ENCODE data around the gene ATRNL1.

Gene ATRNL1

GRCh38 chr10:115093286-115093775 lies at the start of gene ATRNL1:
Gene ATRNL1 (plus strand): TSS chr10:115093365. CDS start chr10:115093751, 386 bp downstream.
- DNase-seq, result no peak
- CTCF ChIA-PET, result no interaction called here
- H3K9me3 Mint-ChIP-seq, result no peaks in the 10 kb centered on the region
- peaks cover 17% of the 10 kb centered on the region for H3K4me1 Mint-ChIP-seq
- H3K27me3 Mint-ChIP-seq, result peaks cover 62% of the 10 kb centered on the region
- peaks cover 2% of the 10 kb centered on the region for H3K36me3 Mint-ChIP-seq
- no peak within 1 kb of the TSS for H3K27ac Mint-ChIP-seq
- peak within 1 kb of the TSS; percentile 74 for H3K4me3 Mint-ChIP-seq

- CTCF ChIA-PET, result no interaction called here
- Mint-ChIP-seq H3K9me3 (no peaks in the 10 kb centered on the region), H3K27ac (no peak overlapping the region), H3K36me3 (no peaks in the 10 kb centered on the region), H3K27me3 (peaks cover 3% of the 10 kb centered on the region), H3K4me1 (no peaks in the 10 kb centered on the region), H3K4me3 (no peak overlapping the region)
- no peak for DNase-seq
Measured at GRCh38 chr10:115043719-115044118, 49.4 kb upstream of the ATRNL1 start.

GRCh38 chr10:115044891-115045290 lies 48.3 kb upstream of the ATRNL1 start:
- no peaks in the 10 kb centered on the region for H3K4me1 Mint-ChIP-seq
- H3K27me3 Mint-ChIP-seq, result peaks cover 3% of the 10 kb centered on the region
- DNase-seq, result no peak
- H3K4me3 Mint-ChIP-seq, result no peak overlapping the region
- H3K27ac Mint-ChIP-seq, result no peak overlapping the region
- H3K36me3 Mint-ChIP-seq, result no peaks in the 10 kb centered on the region
- CTCF ChIA-PET, result no interaction called here
- no peaks in the 10 kb centered on the region for H3K9me3 Mint-ChIP-seq

GRCh38 chr10:115045499-115045898 lies 47.7 kb upstream of the ATRNL1 start:
- Mint-ChIP-seq H3K9me3 (no peaks in the 10 kb centered on the region), H3K36me3 (no peaks in the 10 kb centered on the region), H3K27ac (no peak overlapping the region), H3K27me3 (peaks cover 3% of the 10 kb centered on the region), H3K4me3 (no peak overlapping the region), H3K4me1 (no peaks in the 10 kb centered on the region)
- DNase-seq, result no peak
- CTCF ChIA-PET, result no interaction called here

- no peak overlapping the region for H3K27ac Mint-ChIP-seq
- H3K4me1 Mint-ChIP-seq, result no peaks in the 10 kb centered on the region
- H3K9me3 Mint-ChIP-seq, result no peaks in the 10 kb centered on the region
- CTCF ChIA-PET, result no interaction called here
- H3K36me3 Mint-ChIP-seq, result no peaks in the 10 kb centered on the region
- no peak for DNase-seq
- H3K27me3 Mint-ChIP-seq, result peaks cover 3% of the 10 kb centered on the region
- H3K4me3 Mint-ChIP-seq, result no peak overlapping the region
Measured at GRCh38 chr10:115046686-115047236, 46.4 kb upstream of the ATRNL1 start.

GRCh38 chr10:115047705-115048104 lies 45.5 kb upstream of the ATRNL1 start:
- Mint-ChIP-seq H3K27me3 (peaks cover 3% of the 10 kb centered on the region), H3K36me3 (no peaks in the 10 kb centered on the region), H3K4me1 (no peaks in the 10 kb centered on the region), H3K27ac (no peak overlapping the region), H3K4me3 (no peak overlapping the region), H3K9me3 (no peaks in the 10 kb centered on the region)
- CTCF ChIA-PET, result no interaction called here
- no peak for DNase-seq

GRCh38 chr10:115049318-115049717 lies 43.8 kb upstream of the ATRNL1 start:
- DNase-seq, result no peak
- no peak overlapping the region for H3K27ac Mint-ChIP-seq
- H3K9me3 Mint-ChIP-seq, result no peaks in the 10 kb centered on the region
- no peaks in the 10 kb centered on the region for H3K27me3 Mint-ChIP-seq
- CTCF ChIA-PET, result interaction anchor here (0.8 kb wide), 1 partner anchor 173 kb away, joined by 3 read pairs; no protein-coding TSS in a partner anchor
- H3K4me3 Mint-ChIP-seq, result no peak overlapping the region
- no peaks in the 10 kb centered on the region for H3K4me1 Mint-ChIP-seq
- no peaks in the 10 kb centered on the region for H3K36me3 Mint-ChIP-seq

GRCh38 chr10:115049960-115050359 lies 43.2 kb upstream of the ATRNL1 start:
- H3K9me3 Mint-ChIP-seq, result no peaks in the 10 kb centered on the region
- H3K36me3 Mint-ChIP-seq, result no peaks in the 10 kb centered on the region
- H3K27ac Mint-ChIP-seq, result no peak overlapping the region
- H3K4me1 Mint-ChIP-seq, result no peaks in the 10 kb centered on the region
- CTCF ChIA-PET, result interaction anchor here (0.8 kb wide), 1 partner anchor 173 kb away, joined by 3 read pairs; no protein-coding TSS in a partner anchor
- DNase-seq, result no peak
- no peak overlapping the region for H3K4me3 Mint-ChIP-seq
- H3K27me3 Mint-ChIP-seq, result no peaks in the 10 kb centered on the region

GRCh38 chr10:115050375-115051010 lies 42.7 kb upstream of the ATRNL1 start:
- DNase-seq, result no peak
- H3K36me3 Mint-ChIP-seq, result no peaks in the 10 kb centered on the region
- H3K4me3 Mint-ChIP-seq, result no peak overlapping the region
- no peaks in the 10 kb centered on the region for H3K27me3 Mint-ChIP-seq
- no peak overlapping the region for H3K27ac Mint-ChIP-seq
- CTCF ChIA-PET, result no interaction called here
- H3K9me3 Mint-ChIP-seq, result no peaks in the 10 kb centered on the region
- H3K4me1 Mint-ChIP-seq, result no peaks in the 10 kb centered on the region

GRCh38 chr10:115051216-115051615 lies 41.9 kb upstream of the ATRNL1 start:
- no peak overlapping the region for H3K4me3 Mint-ChIP-seq
- H3K36me3 Mint-ChIP-seq, result no peaks in the 10 kb centered on the region
- no peaks in the 10 kb centered on the region for H3K4me1 Mint-ChIP-seq
- no peaks in the 10 kb centered on the region for H3K27me3 Mint-ChIP-seq
- no peaks in the 10 kb centered on the region for H3K9me3 Mint-ChIP-seq
- CTCF ChIA-PET, result no interaction called here
- no peak overlapping the region for H3K27ac Mint-ChIP-seq
- no peak for DNase-seq

- Mint-ChIP-seq H3K4me3 (no peak overlapping the region), H3K9me3 (no peaks in the 10 kb centered on the region), H3K36me3 (no peaks in the 10 kb centered on the region), H3K4me1 (no peaks in the 10 kb centered on the region), H3K27ac (no peak overlapping the region), H3K27me3 (no peaks in the 10 kb centered on the region)
- no peak for DNase-seq
- CTCF ChIA-PET, result no interaction called here
Measured at GRCh38 chr10:115052226-115052625, 40.9 kb upstream of the ATRNL1 start.

- Mint-ChIP-seq H3K4me3 (no peak overlapping the region), H3K9me3 (no peaks in the 10 kb centered on the region), H3K27me3 (no peaks in the 10 kb centered on the region), H3K27ac (no peak overlapping the region), H3K4me1 (no peaks in the 10 kb centered on the region), H3K36me3 (no peaks in the 10 kb centered on the region)
- no peak for DNase-seq
- CTCF ChIA-PET, result no interaction called here
Measured at GRCh38 chr10:115052728-115053127, 40.4 kb upstream of the ATRNL1 start.

- Mint-ChIP-seq H3K27ac (no peak overlapping the region), H3K9me3 (no peaks in the 10 kb centered on the region), H3K36me3 (no peaks in the 10 kb centered on the region), H3K4me3 (no peak overlapping the region), H3K27me3 (peaks cover 3% of the 10 kb centered on the region), H3K4me1 (no peaks in the 10 kb centered on the region)
- CTCF ChIA-PET, result no interaction called here
- DNase-seq, result no peak
Measured at GRCh38 chr10:115056186-115056585, 37.0 kb upstream of the ATRNL1 start.

- no peak overlapping the region for H3K4me3 Mint-ChIP-seq
- H3K27ac Mint-ChIP-seq, result no peak overlapping the region
- H3K9me3 Mint-ChIP-seq, result no peaks in the 10 kb centered on the region
- no peak for DNase-seq
- CTCF ChIA-PET, result no interaction called here
- no peaks in the 10 kb centered on the region for H3K36me3 Mint-ChIP-seq
- peaks cover 3% of the 10 kb centered on the region for H3K27me3 Mint-ChIP-seq
- H3K4me1 Mint-ChIP-seq, result no peaks in the 10 kb centered on the region
Measured at GRCh38 chr10:115059301-115059898, 33.8 kb upstream of the ATRNL1 start.
